Tibial artery (tissue), 4 donors: ENCODE results near the gene IL12RB2.

ENCODE experiments used
- DNase-seq, 2 donors: peaks; one replicate each; pipeline ENCODE4 v3.0.0-alpha.2; 2019
- H3K27ac ChIP-seq, 2 donors: fragments of 200-600 bp; sonication (generic) in 1 of 2; 1 replicate in 1 of 2; 2 replicates in 1 of 2; pipeline ENCODE4 v1.5.1; 2018 to 2019; ENCODE audit warnings: mild to moderate bottlenecking in 1 of 2
- H3K27me3 ChIP-seq, 2 donors: fragments of 200-600 bp; sonication (generic) in 1 of 2; one replicate each; pipeline versions ENCODE4 v1.5.1 to v1.6.0; 2016 to 2019
- H3K36me3 ChIP-seq, 3 donors: fragments of 200-600 bp; sonication (generic) in 2 of 3; one replicate each; pipeline ENCODE4 v1.5.1; 2016 to 2019; ENCODE audit warnings: mild to moderate bottlenecking in 2 of 3
- H3K4me1 ChIP-seq, 4 donors: fragments of 200-600 bp; sonication (generic) in 2 of 4; 1 replicate in 3 of 4; 2 replicates in 1 of 4; pipeline ENCODE4 v1.5.1; 2016 to 2019
- H3K4me3 ChIP-seq, 2 donors: fragments of 200-600 bp; sonication (generic) in 1 of 2; 1 replicate in 1 of 2; 2 replicates in 1 of 2; pipeline ENCODE4 v1.5.1; 2018 to 2019; ENCODE audit warnings: mild to moderate bottlenecking in 2 of 2
- H3K9me3 ChIP-seq, 3 donors: fragments of 200-600 bp; sonication (generic) in 1 of 3; one replicate each; pipeline ENCODE4 v1.5.1; 2016 to 2019
- CTCF ChIP-seq, 2 experiments: fragments of 200-600 bp in 1 of 2; fragments of 450-650 bp in 1 of 2; IDR thresholded peaks; one replicate each; pipeline ENCODE4 v1.5.1; 2017 to 2019; ENCODE audit warnings: antibody characterized with exemption in 2 of 2, mild to moderate bottlenecking in 1 of 2, moderate library complexity in 1 of 2
- intact Hi-C: fragments of 100-400 bp; cut with DNase I; formaldehyde crosslinking; loops from one replicate; pipeline ENCODE4 v1.15.0; 2023; ENCODE audit warnings: low total_unique reads

Gene IL12RB2

GRCh38 chr1:67322442-67322841, 14.8 kb downstream of the IL12RB2 start:
- Histone ChIP-seq H3K36me3 (no peaks in the 10 kb centered on the region), H3K9me3 (no peaks in the 10 kb centered on the region), H3K27me3 (no peaks in the 10 kb centered on the region), H3K4me1 (no peaks in the 10 kb centered on the region), H3K27ac (no peak overlapping the region), H3K4me3 (no peak overlapping the region)
- no peak for DNase-seq
- intact Hi-C loops, result no loop called here
- TF ChIP-seq CTCF (IDR thresholded peaks at IDR 0.05), result no peak

- no peaks in the 10 kb centered on the region for H3K9me3 ChIP-seq
- no peak for TF ChIP-seq CTCF (IDR thresholded peaks at IDR 0.05)
- no peaks in the 10 kb centered on the region for H3K27me3 ChIP-seq
- H3K4me3 ChIP-seq, result no peak overlapping the region
- no peaks in the 10 kb centered on the region for H3K4me1 ChIP-seq
- H3K36me3 ChIP-seq, result no peaks in the 10 kb centered on the region
- no peak overlapping the region for H3K27ac ChIP-seq
- DNase-seq, result no peak
- intact Hi-C loops, result no loop called here
These were observed 15.4 kb downstream of the IL12RB2 start for GRCh38 chr1:67323087-67323486.

GRCh38 chr1:67324068-67324467, 16.4 kb downstream of the IL12RB2 start:
- intact Hi-C loops, result no loop called here
- DNase-seq, result no peak
- no peaks in the 10 kb centered on the region for H3K4me1 ChIP-seq
- no peak for TF ChIP-seq CTCF (IDR thresholded peaks at IDR 0.05)
- H3K27me3 ChIP-seq, result no peaks in the 10 kb centered on the region
- no peaks in the 10 kb centered on the region for H3K9me3 ChIP-seq
- H3K27ac ChIP-seq, result no peak overlapping the region
- H3K4me3 ChIP-seq, result no peak overlapping the region
- H3K36me3 ChIP-seq, result no peaks in the 10 kb centered on the region

GRCh38 chr1:67327864-67328466, 20.3 kb downstream of the IL12RB2 start:
- no peaks in the 10 kb centered on the region for H3K4me1 ChIP-seq
- no peaks in the 10 kb centered on the region for H3K9me3 ChIP-seq
- H3K4me3 ChIP-seq, result no peak overlapping the region
- no peak for DNase-seq
- H3K36me3 ChIP-seq, result no peaks in the 10 kb centered on the region
- TF ChIP-seq CTCF (IDR thresholded peaks at IDR 0.05), result no peak
- intact Hi-C loops, result no loop called here
- no peak overlapping the region for H3K27ac ChIP-seq
- no peaks in the 10 kb centered on the region for H3K27me3 ChIP-seq

- Histone ChIP-seq H3K36me3 (no peaks in the 10 kb centered on the region), H3K4me1 (no peaks in the 10 kb centered on the region), H3K27ac (no peak overlapping the region), H3K4me3 (no peak overlapping the region), H3K27me3 (no peaks in the 10 kb centered on the region), H3K9me3 (no peaks in the 10 kb centered on the region)
- intact Hi-C loops, result no loop called here
- no peak for TF ChIP-seq CTCF (IDR thresholded peaks at IDR 0.05)
- no peak for DNase-seq
These were observed 25.2 kb downstream of the IL12RB2 start for GRCh38 chr1:67332653-67333529.
